HCT116 (cell line): ENCODE results near the gene PDLIM4. TPM values are rescaled to one million over a fixed set of nuclear protein-coding genes. Genes with fewer than 3 reads are reported as not detected.
A peak's percentile ranks its signal among the peaks of the same experiment; 100 is the strongest.

Source experiments
- ATAC-seq: fragments of 200-7000 bp; cut with Tn5 transposase; 2 replicates; pipeline ENCODE4 v1.9.1; 2020; ENCODE audit warnings: mild to moderate bottlenecking, moderate library complexity
- BruUV-seq: library from RNA; stranded (reverse); fragments of 400-500 nt; replicated peaks from 2 replicates; lab custom pipeline; 2021; lab: Mats Ljungman, UMichigan
- CTCF ChIA-PET: fragments of 300-600 bp; sonication (Branson Sonifier 250); formaldehyde crosslinking; loops from one replicate; lab custom pipeline; 2021; ENCODE audit warnings: antibody characterized with exemption; lab: Charles Lee
- POLR2A ChIA-PET: fragments of 300-600, 350-600 bp; sonication (Branson Sonifier 250); formaldehyde crosslinking; loops from one replicate; lab custom pipeline; 2021; ENCODE audit warnings: antibody characterized with exemption; lab: Charles Lee
- RAD21 ChIA-PET, 2 experiments: fragments of 300-600 bp; sonication (Branson Sonifier 250); formaldehyde crosslinking; loops; one replicate each; lab custom pipeline; 2023; ENCODE audit warnings: low total read pairs in 2 of 2; ENCODE audit not compliant: uncharacterized antibody in 2 of 2, unreplicated experiment in 2 of 2, low non-redundant PET in 1 of 2; lab: Charles Lee
- DNase-seq: peaks from one replicate; pipeline ENCODE4 v3.0.0-alpha.2; 2010; ENCODE audit warnings: low read depth, low spot score
- H2AFZ ChIP-seq: fragments of 200-600 bp; shearing (Covaris generic), sonication (generic); 2 replicates; pipeline ENCODE4 v1.6.1; 2017; ENCODE audit warnings: low read depth, mixed run types, mixed read lengths, antibody characterized with exemption, low read length; ENCODE audit not compliant: poor library complexity, severe bottlenecking
- H3K27ac ChIP-seq: 2 replicates; pipeline ENCODE4 v1.5.1; 2012; ENCODE audit warnings: low read depth, low read length
- H3K27me3 ChIP-seq: fragments of 200-600 bp; sonication (generic); 2 replicates; pipeline ENCODE4 v1.6.1; 2016; ENCODE audit warnings: mixed run types, low read length, mixed read lengths; ENCODE audit not compliant: insufficient read depth
- H3K36me3 ChIP-seq, 2 experiments: fragments of 200-500 bp in 1 of 2; fragments of 200-600 bp in 1 of 2; sonication (Bioruptor generic) in 1 of 2; sonication (generic) in 1 of 2; 2 replicates each; pipeline versions ENCODE4 v1.5.1 to v1.6.1; 2014 to 2016; ENCODE audit warnings: low read length in 2 of 2, inconsistent platforms in 1 of 2, mixed read lengths in 1 of 2, mixed run types in 1 of 2; ENCODE audit not compliant: insufficient read depth in 2 of 2, control insufficient read depth in 1 of 2
- H3K4me1 ChIP-seq, 2 experiments: fragments of 200-600 bp in 1 of 2; sonication (generic) in 1 of 2; 2 replicates each; pipeline versions ENCODE4 v1.5.1 to v1.6.1; 2012 to 2017; ENCODE audit warnings: low read length in 2 of 2, inconsistent platforms in 1 of 2, mild to moderate bottlenecking in 1 of 2, mixed read lengths in 1 of 2, mixed run types in 1 of 2, moderate library complexity in 1 of 2; ENCODE audit not compliant: insufficient read depth in 2 of 2, control insufficient read depth in 1 of 2
- H3K4me2 ChIP-seq: fragments of 200-600 bp; sonication (generic); 2 replicates; pipeline ENCODE4 v1.6.1; 2017; ENCODE audit warnings: mixed run types, low read length, mixed read lengths
- H3K4me3 ChIP-seq, 2 experiments: fragments of 200-600 bp in 1 of 2; sonication (generic) in 1 of 2; replicated peaks in 1 of 2; 2 replicates each; pipeline ENCODE4 v1.5.1; 2011 to 2016; ENCODE audit warnings: low read length in 2 of 2, control low read depth in 1 of 2, low read depth in 1 of 2, mild to moderate bottlenecking in 1 of 2, mixed read lengths in 1 of 2, mixed run types in 1 of 2
- H3K79me2 ChIP-seq: fragments of 200-600 bp; sonication (generic); 2 replicates; pipeline ENCODE4 v1.6.1; 2017; ENCODE audit warnings: mild to moderate bottlenecking, mixed run types, low read length, moderate library complexity, mixed read lengths; ENCODE audit not compliant: insufficient read depth
- H3K9ac ChIP-seq: fragments of 200-600 bp; sonication (generic); 2 replicates; pipeline ENCODE4 v1.6.1; 2016; ENCODE audit warnings: low read length, mixed read lengths
- H3K9me2 ChIP-seq: fragments of 200-600 bp; sonication (generic), shearing (Covaris generic); 2 replicates; pipeline ENCODE4 v1.6.1; 2017; ENCODE audit warnings: mixed run types, mild to moderate bottlenecking, moderate library complexity; ENCODE audit not compliant: insufficient read depth
- H3K9me3 ChIP-seq, 2 experiments: fragments of 200-500 bp in 1 of 2; fragments of 200-600 bp in 1 of 2; sonication (Bioruptor generic) in 1 of 2; sonication (generic) in 1 of 2; 2 replicates each; pipeline ENCODE4 v1.6.1; 2014 to 2017; ENCODE audit warnings: low read length in 2 of 2, mixed read lengths in 2 of 2, inconsistent platforms in 1 of 2, low read depth in 1 of 2, mild to moderate bottlenecking in 1 of 2, mixed run types in 1 of 2, moderate library complexity in 1 of 2; ENCODE audit not compliant: control insufficient read depth in 1 of 2, insufficient read depth in 1 of 2
- H4K20me1 ChIP-seq: fragments of 200-600 bp; sonication (generic), shearing (Covaris generic); 2 replicates; pipeline ENCODE4 v1.6.1; 2017; ENCODE audit warnings: mixed run types, mild to moderate bottlenecking, moderate library complexity; ENCODE audit not compliant: insufficient read depth
- CBX3 ChIP-seq: IDR thresholded peaks from 2 replicates; pipeline ENCODE4 v1.6.1; 2012; ENCODE audit warnings: low read depth
- EZH2phosphoT487 ChIP-seq: fragments of 200-600 bp; IDR thresholded peaks from 2 replicates; pipeline ENCODE4 v1.6.1; 2018; ENCODE audit warnings: antibody characterized with exemption, borderline replicate concordance
- JUND ChIP-seq: IDR thresholded peaks from 2 replicates; pipeline ENCODE4 v1.6.1; 2012
- RAD21 ChIP-seq: IDR thresholded peaks from 2 replicates; pipeline ENCODE4 v1.6.1; 2012; ENCODE audit warnings: low read depth, mild to moderate bottlenecking
- SIN3A ChIP-seq: IDR thresholded peaks from 2 replicates; pipeline ENCODE4 v1.6.1; 2012; ENCODE audit warnings: low read depth
- SRF ChIP-seq: IDR thresholded peaks from 2 replicates; pipeline ENCODE4 v1.6.1; 2012; ENCODE audit warnings: low read depth
- ZFX ChIP-seq: fragments of 450-650 bp; IDR thresholded peaks from 2 replicates; pipeline ENCODE4 v1.6.1; 2017
- intact Hi-C: fragments of 100-400 bp; cut with micrococcal nuclease; formaldehyde crosslinking; loops from 2 replicates; pipeline ENCODE4 v1.10.0; 2022
- total RNA-seq: library from RNA; stranded (reverse); gene quantifications from one replicate; pipeline ENCODE4 v1.2.1, GENCODE V29; 2021; ENCODE audit not compliant: unreplicated experiment
- TF ChIP-seq, protein P1 (sequence below), 3 experiments: fragments of 200-600 bp in 1 of 3; sonication (generic) in 1 of 3; IDR thresholded peaks in 2 of 3; conservative IDR thresholded peaks in 1 of 3; 2 replicates each; pipeline ENCODE4 v1.5.1; 2012 to 2017; ENCODE audit warnings: low read depth in 2 of 3, low read length in 2 of 3, antibody characterized with exemption in 1 of 3, borderline replicate concordance in 1 of 3, control low read depth in 1 of 3, mild to moderate bottlenecking in 1 of 3, mixed read lengths in 1 of 3, mixed run types in 1 of 3, moderate library complexity in 1 of 3; ENCODE audit not compliant: insufficient read depth in 1 of 3
- TF ChIP-seq, protein P2 (sequence below): IDR thresholded peaks from 2 replicates; pipeline ENCODE4 v1.6.1; 2012; ENCODE audit warnings: low read depth
- TF ChIP-seq, protein P3 (sequence below): IDR thresholded peaks from 2 replicates; pipeline ENCODE4 v1.6.1; 2011; ENCODE audit warnings: mild to moderate bottlenecking, low read length, moderate library complexity; ENCODE audit not compliant: insufficient replicate concordance; ENCODE audit errors: extremely low read depth

PDLIM4 gene
- total RNA-seq, 1 experiment from 2014 or later: not detected

DNA sequence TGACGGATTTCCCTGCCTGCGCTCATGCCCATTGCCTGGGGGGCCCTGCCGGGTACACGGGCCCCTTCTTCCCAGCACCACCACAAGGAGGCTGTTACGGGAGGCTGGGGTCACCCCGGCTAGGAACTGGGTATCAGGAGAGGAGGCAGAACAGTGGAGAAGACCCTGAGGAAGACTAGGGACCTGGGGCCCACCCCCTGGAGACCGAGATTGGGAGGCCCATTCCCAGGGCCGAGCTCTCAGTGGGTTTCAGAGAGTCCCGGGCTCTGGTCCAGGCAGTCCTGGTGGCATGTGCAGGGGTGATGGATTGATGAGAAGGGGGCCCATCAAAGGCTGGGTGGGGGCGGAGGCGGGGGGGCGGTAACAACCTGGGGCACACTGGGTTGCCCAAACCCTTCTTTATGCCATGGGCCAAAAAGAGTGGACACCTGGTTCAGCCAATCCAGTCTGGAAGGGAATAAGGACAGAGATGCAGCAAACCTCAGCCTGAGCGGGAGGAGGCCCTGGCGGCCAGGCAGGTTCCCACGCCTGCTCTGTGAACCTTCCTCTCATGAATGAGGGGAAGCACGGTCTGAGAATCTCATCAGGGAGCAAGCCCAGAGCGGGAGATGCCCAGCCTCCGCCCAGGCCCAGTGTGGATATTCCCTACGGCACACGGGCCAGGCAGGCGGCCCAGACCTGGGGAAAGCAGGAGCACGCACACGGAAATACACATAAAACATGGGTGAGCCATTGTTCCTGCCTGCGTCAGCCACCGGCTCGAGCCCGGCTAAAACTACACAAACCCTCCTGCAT is 29.1 kb upstream of the PDLIM4 start:
- no TSS peak for BruUV-seq

DNA sequence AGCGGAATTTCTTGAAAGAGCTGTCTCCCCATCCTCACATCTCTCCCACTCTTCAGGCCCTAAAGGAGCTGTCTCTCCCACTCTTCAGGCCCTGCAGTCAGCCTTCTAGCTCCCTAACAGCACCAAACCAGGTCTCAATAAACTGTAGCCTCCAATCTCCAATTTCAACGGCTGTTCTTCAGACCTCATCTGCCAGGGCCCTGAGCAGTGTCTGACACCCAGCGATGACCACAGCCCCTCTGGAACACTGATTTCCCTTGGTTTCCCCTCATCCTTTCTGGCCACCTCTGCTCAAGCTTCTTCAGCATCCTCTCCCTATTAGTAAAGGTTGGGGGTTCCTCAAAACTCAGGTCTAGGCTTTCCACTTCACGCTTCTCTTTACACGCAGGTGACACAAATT is 28.3 kb upstream of the PDLIM4 start:
- H2AFZ ChIP-seq: no peak overlapping the region
- intact Hi-C loops: no loop called here
- no peak for DNase-seq
- BruUV-seq: TSS peak; percentile 73
- ChIA-PET POLR2A (interaction anchor here (2.9 kb wide), 1 partner anchor 9 kb away, joined by 7 read pairs; no protein-coding TSS in a partner anchor), CTCF (interaction anchor here (1.4 kb wide), 1 partner anchor 9 kb away, joined by 6 read pairs; no protein-coding TSS in a partner anchor), RAD21 (no interaction called here)
- no peaks in the 10 kb centered on the region for H4K20me1 ChIP-seq
- H3K4me2 ChIP-seq: no peak overlapping the region
- no peaks in the 10 kb centered on the region for H3K9me2 ChIP-seq
- no peaks in the 10 kb centered on the region for H3K9me3 ChIP-seq
- no peak overlapping the region for H3K4me3 ChIP-seq
- H3K27me3 ChIP-seq: no peaks in the 10 kb centered on the region
- no peak for ATAC-seq
- no peak overlapping the region for H3K9ac ChIP-seq
- H3K36me3 ChIP-seq: no peaks in the 10 kb centered on the region
- peaks cover 19 to 38% of the 10 kb centered on the region in 2 experiments for H3K4me1 ChIP-seq
- no peak overlapping the region for H3K27ac ChIP-seq
- H3K79me2 ChIP-seq: peaks cover 12% of the 10 kb centered on the region
- no peak for TF ChIP-seq CBX3
- TF ChIP-seq SIN3A: no peak
- TF ChIP-seq, protein P1, sequence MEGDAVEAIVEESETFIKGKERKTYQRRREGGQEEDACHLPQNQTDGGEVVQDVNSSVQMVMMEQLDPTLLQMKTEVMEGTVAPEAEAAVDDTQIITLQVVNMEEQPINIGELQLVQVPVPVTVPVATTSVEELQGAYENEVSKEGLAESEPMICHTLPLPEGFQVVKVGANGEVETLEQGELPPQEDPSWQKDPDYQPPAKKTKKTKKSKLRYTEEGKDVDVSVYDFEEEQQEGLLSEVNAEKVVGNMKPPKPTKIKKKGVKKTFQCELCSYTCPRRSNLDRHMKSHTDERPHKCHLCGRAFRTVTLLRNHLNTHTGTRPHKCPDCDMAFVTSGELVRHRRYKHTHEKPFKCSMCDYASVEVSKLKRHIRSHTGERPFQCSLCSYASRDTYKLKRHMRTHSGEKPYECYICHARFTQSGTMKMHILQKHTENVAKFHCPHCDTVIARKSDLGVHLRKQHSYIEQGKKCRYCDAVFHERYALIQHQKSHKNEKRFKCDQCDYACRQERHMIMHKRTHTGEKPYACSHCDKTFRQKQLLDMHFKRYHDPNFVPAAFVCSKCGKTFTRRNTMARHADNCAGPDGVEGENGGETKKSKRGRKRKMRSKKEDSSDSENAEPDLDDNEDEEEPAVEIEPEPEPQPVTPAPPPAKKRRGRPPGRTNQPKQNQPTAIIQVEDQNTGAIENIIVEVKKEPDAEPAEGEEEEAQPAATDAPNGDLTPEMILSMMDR (IDR thresholded peaks at IDR 0.05 in 2 of 3, conservative IDR thresholded peaks at IDR 0.05 in 1 of 3; ENCODE audit: borderline replicate concordance in 1 of 3, insufficient read depth in 1 of 3, low read depth in 2 of 3, low read length in 2 of 3): no peak
- no peak for TF ChIP-seq JUND
- no peak for TF ChIP-seq SRF
- TF ChIP-seq, protein P2, sequence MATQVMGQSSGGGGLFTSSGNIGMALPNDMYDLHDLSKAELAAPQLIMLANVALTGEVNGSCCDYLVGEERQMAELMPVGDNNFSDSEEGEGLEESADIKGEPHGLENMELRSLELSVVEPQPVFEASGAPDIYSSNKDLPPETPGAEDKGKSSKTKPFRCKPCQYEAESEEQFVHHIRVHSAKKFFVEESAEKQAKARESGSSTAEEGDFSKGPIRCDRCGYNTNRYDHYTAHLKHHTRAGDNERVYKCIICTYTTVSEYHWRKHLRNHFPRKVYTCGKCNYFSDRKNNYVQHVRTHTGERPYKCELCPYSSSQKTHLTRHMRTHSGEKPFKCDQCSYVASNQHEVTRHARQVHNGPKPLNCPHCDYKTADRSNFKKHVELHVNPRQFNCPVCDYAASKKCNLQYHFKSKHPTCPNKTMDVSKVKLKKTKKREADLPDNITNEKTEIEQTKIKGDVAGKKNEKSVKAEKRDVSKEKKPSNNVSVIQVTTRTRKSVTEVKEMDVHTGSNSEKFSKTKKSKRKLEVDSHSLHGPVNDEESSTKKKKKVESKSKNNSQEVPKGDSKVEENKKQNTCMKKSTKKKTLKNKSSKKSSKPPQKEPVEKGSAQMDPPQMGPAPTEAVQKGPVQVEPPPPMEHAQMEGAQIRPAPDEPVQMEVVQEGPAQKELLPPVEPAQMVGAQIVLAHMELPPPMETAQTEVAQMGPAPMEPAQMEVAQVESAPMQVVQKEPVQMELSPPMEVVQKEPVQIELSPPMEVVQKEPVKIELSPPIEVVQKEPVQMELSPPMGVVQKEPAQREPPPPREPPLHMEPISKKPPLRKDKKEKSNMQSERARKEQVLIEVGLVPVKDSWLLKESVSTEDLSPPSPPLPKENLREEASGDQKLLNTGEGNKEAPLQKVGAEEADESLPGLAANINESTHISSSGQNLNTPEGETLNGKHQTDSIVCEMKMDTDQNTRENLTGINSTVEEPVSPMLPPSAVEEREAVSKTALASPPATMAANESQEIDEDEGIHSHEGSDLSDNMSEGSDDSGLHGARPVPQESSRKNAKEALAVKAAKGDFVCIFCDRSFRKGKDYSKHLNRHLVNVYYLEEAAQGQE: no peak
- TF ChIP-seq EZH2phosphoT487: no peak
- TF ChIP-seq, protein P3, sequence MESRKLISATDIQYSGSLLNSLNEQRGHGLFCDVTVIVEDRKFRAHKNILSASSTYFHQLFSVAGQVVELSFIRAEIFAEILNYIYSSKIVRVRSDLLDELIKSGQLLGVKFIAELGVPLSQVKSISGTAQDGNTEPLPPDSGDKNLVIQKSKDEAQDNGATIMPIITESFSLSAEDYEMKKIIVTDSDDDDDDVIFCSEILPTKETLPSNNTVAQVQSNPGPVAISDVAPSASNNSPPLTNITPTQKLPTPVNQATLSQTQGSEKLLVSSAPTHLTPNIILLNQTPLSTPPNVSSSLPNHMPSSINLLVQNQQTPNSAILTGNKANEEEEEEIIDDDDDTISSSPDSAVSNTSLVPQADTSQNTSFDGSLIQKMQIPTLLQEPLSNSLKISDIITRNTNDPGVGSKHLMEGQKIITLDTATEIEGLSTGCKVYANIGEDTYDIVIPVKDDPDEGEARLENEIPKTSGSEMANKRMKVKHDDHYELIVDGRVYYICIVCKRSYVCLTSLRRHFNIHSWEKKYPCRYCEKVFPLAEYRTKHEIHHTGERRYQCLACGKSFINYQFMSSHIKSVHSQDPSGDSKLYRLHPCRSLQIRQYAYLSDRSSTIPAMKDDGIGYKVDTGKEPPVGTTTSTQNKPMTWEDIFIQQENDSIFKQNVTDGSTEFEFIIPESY: no peak

More for the DNA sequence above, 29.1 kb upstream of the PDLIM4 start:
- H3K4me2 ChIP-seq: peak overlapping the region; percentile 98
- intact Hi-C loops: no loop called here
- H3K27me3 ChIP-seq: no peaks in the 10 kb centered on the region
- no peaks in the 10 kb centered on the region for H3K36me3 ChIP-seq
- H4K20me1 ChIP-seq: no peaks in the 10 kb centered on the region
- ChIA-PET CTCF (interaction anchor here (1.4 to 1.5 kb wide), 2 partner anchors 9 to 10 kb away, joined by 6 to 14 read pairs; no protein-coding TSS in a partner anchor), POLR2A (interaction anchor here (1.2 to 2.9 kb wide), 2 partner anchors 10 to 32 kb away, joined by 3 to 7 read pairs; no protein-coding TSS in a partner anchor), RAD21 (interaction anchor here in 1 of 2 experiments (0.9 kb wide), 1 partner anchor 141 kb away, joined by 3 read pairs; the partner anchor contains the start of gene SLC22A5)
- ATAC-seq: no peak
- H3K4me3 ChIP-seq: peak overlapping the region; percentile 67 to 77
- H3K9me2 ChIP-seq: no peaks in the 10 kb centered on the region; the same call in 1 of the 2 replicates
- H3K27ac ChIP-seq: peak overlapping the region; percentile 81
- TF ChIP-seq RAD21 (no peak), ZFX (peak; percentile 39; the same call in 1 of the 2 replicates)
- no peaks in the 10 kb centered on the region for H3K9me3 ChIP-seq
- peaks cover 19 to 38% of the 10 kb centered on the region in 2 experiments for H3K4me1 ChIP-seq
- no peak for DNase-seq
- peak overlapping the region; percentile 75 for H3K9ac ChIP-seq
- H3K79me2 ChIP-seq: peaks cover 19% of the 10 kb centered on the region
- no peak overlapping the region for H2AFZ ChIP-seq
